ENCODE results near the gene VMP1. TPM values are rescaled to one million over a fixed set of nuclear protein-coding genes. Genes with fewer than 3 reads are reported as not detected.

The VMP1 gene
- total and polyA plus RNA-seq, 2 of the 13 experiments (the other 11 are each of a cell fraction or from before 2014, with no cell fraction given) = 186 to 271 TPM

GRCh38 chr17:59841091-59841881 is 133.8 kb downstream of the VMP1 start (continued):
- TF ChIP-seq IRF2 (CRISPR knock-in tag; IDR thresholded peaks at IDR 0.05) (0 out of 2 replicates have a peak, but pooled peaks have one; percentile 18), IKZF5 (CRISPR knock-in tag; IDR thresholded peaks at IDR 0.05) (0 out of 2 replicates have a peak, but pooled peaks have one; percentile 31), ZNF142 (CRISPR knock-in tag; IDR thresholded peaks at IDR 0.05) (0 out of 2 replicates have a peak, but pooled peaks have one; percentile 31), NR2F1 (CRISPR knock-in tag; IDR thresholded peaks at IDR 0.05) (0 out of 4 replicates have a peak, but pooled peaks of 1 of the 2 experiments have one; percentile 18), TEF (CRISPR knock-in tag; IDR thresholded peaks at IDR 0.05) (0 out of 2 replicates have a peak, but pooled peaks have one; percentile 27), RBM22 (optimal IDR thresholded peaks at IDR 0.05; ENCODE audit: low read length) (peak; percentile 26), ZC3H4 (CRISPR knock-in tag; IDR thresholded peaks at IDR 0.05; ENCODE audit: borderline replicate concordance) (peak; percentile 71; the same call in 1 of the 2 replicates), NKX3-1 (CRISPR knock-in tag; IDR thresholded peaks at IDR 0.05) (0 out of 2 replicates have a peak, but pooled peaks have one; percentile 14)
